WTC11 (cell line): ENCODE measurements around the gene MPP7. TPM values are rescaled to one million over a fixed set of nuclear protein-coding genes. Genes with fewer than 3 reads are reported as not detected.

Experiments
- ATAC-seq: fragments of 200-7000 bp; cut with Tn5 transposase; 2 replicates; pipeline ENCODE4 v1.10.0; 2021; ENCODE audit warnings: mild to moderate bottlenecking, moderate library complexity
- CTCF ChIA-PET: fragments of 300-600 bp; sonication (Branson Sonifier 250); formaldehyde crosslinking; loops from one replicate; lab custom pipeline; 2021; ENCODE audit warnings: antibody characterized with exemption; lab: Charles Lee
- POLR2A ChIA-PET: fragments of 350-600 bp; sonication (Branson Sonifier 250); formaldehyde crosslinking; loops from one replicate; lab custom pipeline; 2021; ENCODE audit warnings: antibody characterized with exemption; lab: Charles Lee
- DNase-seq: peaks from one replicate; pipeline ENCODE4 v3.0.0; 2021; ENCODE audit warnings: low spot score
- H3K27ac Mint-ChIP-seq: 2 replicates; pipeline ENCODE4 v1.8.0; 2021; ENCODE audit warnings: mixed read lengths
- H3K27me3 Mint-ChIP-seq: 2 replicates; pipeline ENCODE4 v1.8.0; 2021; ENCODE audit warnings: low read depth, mild to moderate bottlenecking, moderate library complexity, mixed read lengths
- H3K36me3 Mint-ChIP-seq: 2 replicates; pipeline ENCODE4 v1.8.0; 2021; ENCODE audit warnings: mixed read lengths
- H3K4me1 Mint-ChIP-seq: 2 replicates; pipeline ENCODE4 v1.8.0; 2022; ENCODE audit warnings: mixed read lengths
- H3K4me3 Mint-ChIP-seq: 2 replicates; pipeline ENCODE4 v1.8.0; 2021; ENCODE audit warnings: mild to moderate bottlenecking, moderate library complexity, mixed read lengths
- H3K9me3 Mint-ChIP-seq: 2 replicates; pipeline ENCODE4 v1.8.0; 2021; ENCODE audit warnings: mixed read lengths
- CREM ChIP-seq: sonication (generic); formaldehyde crosslinking; IDR thresholded peaks from 2 replicates; pipeline ENCODE4 v1.8.1; 2022; ENCODE audit warnings: mild to moderate bottlenecking, missing genetic modification reagents, moderate library complexity
- ELF4 ChIP-seq: sonication (generic); formaldehyde crosslinking; IDR thresholded peaks from 2 replicates; pipeline ENCODE4 v1.8.1; 2022; ENCODE audit warnings: low read depth, mild to moderate bottlenecking, moderate library complexity, missing genetic modification reagents
- EMX1 ChIP-seq: fragments of 250-450 bp; sonication (Bioruptor Pico); IDR thresholded peaks from 2 replicates; pipeline ENCODE4 v1.8.0; 2021; ENCODE audit warnings: mild to moderate bottlenecking
- ETV6 ChIP-seq: sonication (generic); formaldehyde crosslinking; IDR thresholded peaks from 2 replicates; pipeline ENCODE4 v1.8.1; 2022; ENCODE audit warnings: mild to moderate bottlenecking, missing genetic modification reagents
- FOXK1 ChIP-seq: sonication (generic); formaldehyde crosslinking; IDR thresholded peaks from 2 replicates; pipeline ENCODE4 v1.8.0; 2022; ENCODE audit warnings: mild to moderate bottlenecking, moderate library complexity, missing genetic modification reagents
- NR2C2 ChIP-seq: sonication (generic); formaldehyde crosslinking; IDR thresholded peaks from 2 replicates; pipeline ENCODE4 v1.8.0; 2022; ENCODE audit warnings: mild to moderate bottlenecking, missing genetic modification reagents
- RORB ChIP-seq: fragments of 250-450 bp; sonication (Bioruptor Pico); IDR thresholded peaks from 2 replicates; pipeline ENCODE4 v1.9.0; 2021; ENCODE audit warnings: mild to moderate bottlenecking
- USF1 ChIP-seq: sonication (generic); formaldehyde crosslinking; IDR thresholded peaks from 2 replicates; pipeline ENCODE4 v1.8.0; 2022; ENCODE audit warnings: mild to moderate bottlenecking, missing genetic modification reagents
- ZNF232 ChIP-seq: sonication (generic); formaldehyde crosslinking; IDR thresholded peaks from 2 replicates; pipeline ENCODE4 v1.8.0; 2022; ENCODE audit warnings: mild to moderate bottlenecking, missing genetic modification reagents
- ZNF281 ChIP-seq: sonication (generic); formaldehyde crosslinking; IDR thresholded peaks from 2 replicates; pipeline ENCODE4 v1.8.0; 2023; ENCODE audit warnings: mild to moderate bottlenecking, missing genetic modification reagents
- ZNF396 ChIP-seq: fragments of 250-450 bp; sonication (Bioruptor Pico); IDR thresholded peaks from 2 replicates; pipeline ENCODE4 v1.8.0; 2021; ENCODE audit warnings: mild to moderate bottlenecking, moderate library complexity, borderline replicate concordance
- ZNF416 ChIP-seq: fragments of 250-450 bp; sonication (Bioruptor Pico); IDR thresholded peaks from 2 replicates; pipeline ENCODE4 v1.9.0; 2021; ENCODE audit warnings: mild to moderate bottlenecking, inconsistent platforms
- ZNF423 ChIP-seq: fragments of 250-450 bp; sonication (Bioruptor Pico); IDR thresholded peaks from 2 replicates; pipeline ENCODE4 v2.1.2; 2022; ENCODE audit warnings: mild to moderate bottlenecking, moderate library complexity
- total RNA-seq: library from RNA; stranded (reverse); gene quantifications from 3 replicates; pipeline ENCODE4 v1.2.3, GENCODE V29; 2021
- TF ChIP-seq, protein P1 (sequence below): fragments of 250-450 bp; sonication (Bioruptor Pico); IDR thresholded peaks from 2 replicates; pipeline ENCODE4 v1.9.0; 2021; ENCODE audit warnings: mild to moderate bottlenecking
- TF ChIP-seq, protein P2 (sequence below): sonication (generic); formaldehyde crosslinking; IDR thresholded peaks from 2 replicates; pipeline ENCODE4 v1.8.1; 2023; ENCODE audit warnings: mild to moderate bottlenecking, missing genetic modification reagents, moderate library complexity
- TF ChIP-seq, protein P3 (sequence below): sonication (generic); formaldehyde crosslinking; IDR thresholded peaks from 2 replicates; pipeline ENCODE4 v1.8.0; 2023; ENCODE audit warnings: missing genetic modification reagents, mild to moderate bottlenecking, borderline replicate concordance

The MPP7 gene
- total RNA-seq, 1 experiment from 2014 or later, result 9.1 TPM

GRCh38 chr10:28315140-28315539 lies 12.3 kb upstream of the MPP7 start (continued):
- TF ChIP-seq, protein P1, sequence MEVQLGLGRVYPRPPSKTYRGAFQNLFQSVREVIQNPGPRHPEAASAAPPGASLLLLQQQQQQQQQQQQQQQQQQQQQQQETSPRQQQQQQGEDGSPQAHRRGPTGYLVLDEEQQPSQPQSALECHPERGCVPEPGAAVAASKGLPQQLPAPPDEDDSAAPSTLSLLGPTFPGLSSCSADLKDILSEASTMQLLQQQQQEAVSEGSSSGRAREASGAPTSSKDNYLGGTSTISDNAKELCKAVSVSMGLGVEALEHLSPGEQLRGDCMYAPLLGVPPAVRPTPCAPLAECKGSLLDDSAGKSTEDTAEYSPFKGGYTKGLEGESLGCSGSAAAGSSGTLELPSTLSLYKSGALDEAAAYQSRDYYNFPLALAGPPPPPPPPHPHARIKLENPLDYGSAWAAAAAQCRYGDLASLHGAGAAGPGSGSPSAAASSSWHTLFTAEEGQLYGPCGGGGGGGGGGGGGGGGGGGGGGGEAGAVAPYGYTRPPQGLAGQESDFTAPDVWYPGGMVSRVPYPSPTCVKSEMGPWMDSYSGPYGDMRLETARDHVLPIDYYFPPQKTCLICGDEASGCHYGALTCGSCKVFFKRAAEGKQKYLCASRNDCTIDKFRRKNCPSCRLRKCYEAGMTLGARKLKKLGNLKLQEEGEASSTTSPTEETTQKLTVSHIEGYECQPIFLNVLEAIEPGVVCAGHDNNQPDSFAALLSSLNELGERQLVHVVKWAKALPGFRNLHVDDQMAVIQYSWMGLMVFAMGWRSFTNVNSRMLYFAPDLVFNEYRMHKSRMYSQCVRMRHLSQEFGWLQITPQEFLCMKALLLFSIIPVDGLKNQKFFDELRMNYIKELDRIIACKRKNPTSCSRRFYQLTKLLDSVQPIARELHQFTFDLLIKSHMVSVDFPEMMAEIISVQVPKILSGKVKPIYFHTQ (CRISPR knock-in tag), result no peak
- no peak for TF ChIP-seq ETV6
- no peak for TF ChIP-seq NR2C2
- no peak for TF ChIP-seq RORB (CRISPR knock-in tag)
- TF ChIP-seq CREM (CRISPR knock-in tag), result no peak
- no peak for TF ChIP-seq EMX1 (CRISPR knock-in tag)

DNA sequence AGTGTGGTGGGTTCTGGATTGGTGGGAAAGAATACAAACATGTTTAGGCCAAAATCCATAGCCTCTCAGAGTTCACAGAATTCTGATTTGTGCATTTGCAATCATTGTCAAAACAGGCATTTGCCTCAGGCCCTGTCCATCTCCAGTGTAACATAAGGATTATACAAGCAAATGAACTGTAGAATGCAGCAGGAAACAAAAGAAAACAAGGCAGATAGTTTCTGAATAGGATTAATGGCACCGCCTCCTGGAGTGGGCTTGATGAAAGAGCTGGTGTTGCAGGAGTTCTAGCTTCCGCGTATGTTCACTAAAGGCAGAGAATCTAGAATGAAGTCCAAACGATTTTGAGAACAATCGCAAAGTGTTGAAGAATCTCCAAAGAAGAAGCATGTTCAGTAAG lies 11.3 kb upstream of the MPP7 start:
- Mint-ChIP-seq H3K4me1 (no peaks in the 10 kb centered on the region), H3K4me3 (no peak overlapping the region), H3K27ac (no peak overlapping the region), H3K27me3 (peaks cover 3% of the 10 kb centered on the region; the same call in 1 of the 2 replicates), H3K9me3 (peaks cover 12% of the 10 kb centered on the region), H3K36me3 (peaks cover 4% of the 10 kb centered on the region; the same call in 1 of the 2 replicates)
- TF ChIP-seq, protein P2, sequence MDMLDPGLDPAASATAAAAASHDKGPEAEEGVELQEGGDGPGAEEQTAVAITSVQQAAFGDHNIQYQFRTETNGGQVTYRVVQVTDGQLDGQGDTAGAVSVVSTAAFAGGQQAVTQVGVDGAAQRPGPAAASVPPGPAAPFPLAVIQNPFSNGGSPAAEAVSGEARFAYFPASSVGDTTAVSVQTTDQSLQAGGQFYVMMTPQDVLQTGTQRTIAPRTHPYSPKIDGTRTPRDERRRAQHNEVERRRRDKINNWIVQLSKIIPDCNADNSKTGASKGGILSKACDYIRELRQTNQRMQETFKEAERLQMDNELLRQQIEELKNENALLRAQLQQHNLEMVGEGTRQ (CRISPR knock-in tag), result no peak
- no peak for TF ChIP-seq USF1 (CRISPR knock-in tag)
- TF ChIP-seq ELF4, result no peak
- no peak for TF ChIP-seq FOXK1 (CRISPR knock-in tag)
- TF ChIP-seq ZNF396, result no peak
- TF ChIP-seq, protein P3, sequence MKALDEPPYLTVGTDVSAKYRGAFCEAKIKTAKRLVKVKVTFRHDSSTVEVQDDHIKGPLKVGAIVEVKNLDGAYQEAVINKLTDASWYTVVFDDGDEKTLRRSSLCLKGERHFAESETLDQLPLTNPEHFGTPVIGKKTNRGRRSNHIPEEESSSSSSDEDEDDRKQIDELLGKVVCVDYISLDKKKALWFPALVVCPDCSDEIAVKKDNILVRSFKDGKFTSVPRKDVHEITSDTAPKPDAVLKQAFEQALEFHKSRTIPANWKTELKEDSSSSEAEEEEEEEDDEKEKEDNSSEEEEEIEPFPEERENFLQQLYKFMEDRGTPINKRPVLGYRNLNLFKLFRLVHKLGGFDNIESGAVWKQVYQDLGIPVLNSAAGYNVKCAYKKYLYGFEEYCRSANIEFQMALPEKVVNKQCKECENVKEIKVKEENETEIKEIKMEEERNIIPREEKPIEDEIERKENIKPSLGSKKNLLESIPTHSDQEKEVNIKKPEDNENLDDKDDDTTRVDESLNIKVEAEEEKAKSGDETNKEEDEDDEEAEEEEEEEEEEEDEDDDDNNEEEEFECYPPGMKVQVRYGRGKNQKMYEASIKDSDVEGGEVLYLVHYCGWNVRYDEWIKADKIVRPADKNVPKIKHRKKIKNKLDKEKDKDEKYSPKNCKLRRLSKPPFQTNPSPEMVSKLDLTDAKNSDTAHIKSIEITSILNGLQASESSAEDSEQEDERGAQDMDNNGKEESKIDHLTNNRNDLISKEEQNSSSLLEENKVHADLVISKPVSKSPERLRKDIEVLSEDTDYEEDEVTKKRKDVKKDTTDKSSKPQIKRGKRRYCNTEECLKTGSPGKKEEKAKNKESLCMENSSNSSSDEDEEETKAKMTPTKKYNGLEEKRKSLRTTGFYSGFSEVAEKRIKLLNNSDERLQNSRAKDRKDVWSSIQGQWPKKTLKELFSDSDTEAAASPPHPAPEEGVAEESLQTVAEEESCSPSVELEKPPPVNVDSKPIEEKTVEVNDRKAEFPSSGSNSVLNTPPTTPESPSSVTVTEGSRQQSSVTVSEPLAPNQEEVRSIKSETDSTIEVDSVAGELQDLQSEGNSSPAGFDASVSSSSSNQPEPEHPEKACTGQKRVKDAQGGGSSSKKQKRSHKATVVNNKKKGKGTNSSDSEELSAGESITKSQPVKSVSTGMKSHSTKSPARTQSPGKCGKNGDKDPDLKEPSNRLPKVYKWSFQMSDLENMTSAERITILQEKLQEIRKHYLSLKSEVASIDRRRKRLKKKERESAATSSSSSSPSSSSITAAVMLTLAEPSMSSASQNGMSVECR (CRISPR knock-in tag), result no peak
- TF ChIP-seq ZNF232 (CRISPR knock-in tag), result no peak
- no peak for TF ChIP-seq ZNF416 (CRISPR knock-in tag)
- no peak for TF ChIP-seq ZNF423 (CRISPR knock-in tag)
- TF ChIP-seq ETV6, result no peak
- no peak for TF ChIP-seq ZNF281 (CRISPR knock-in tag)
- ATAC-seq, result no peak
- CTCF ChIA-PET, result interaction anchor here (0.5 kb wide), 1 partner anchor 1958 kb away, joined by 6 read pairs; no protein-coding TSS in a partner anchor
- no peak for DNase-seq
- POLR2A ChIA-PET, result no interaction called here
